Embryonic facial prominence (tissue), 1 donor: ENCODE results near the gene TALDO1.

Experiments
- DNase-seq: peaks from one replicate; pipeline ENCODE4 v3.0.0-alpha.2; 2016; ENCODE audit errors: extremely low spot score

TALDO1 gene

GRCh38 chr11:769887-770641 is 22.8 kb downstream of the TALDO1 start:
- DNase-seq: no peak

- no peak for DNase-seq
Measured at GRCh38 chr11:770642-771616, 23.7 kb downstream of the TALDO1 start.

DNA sequence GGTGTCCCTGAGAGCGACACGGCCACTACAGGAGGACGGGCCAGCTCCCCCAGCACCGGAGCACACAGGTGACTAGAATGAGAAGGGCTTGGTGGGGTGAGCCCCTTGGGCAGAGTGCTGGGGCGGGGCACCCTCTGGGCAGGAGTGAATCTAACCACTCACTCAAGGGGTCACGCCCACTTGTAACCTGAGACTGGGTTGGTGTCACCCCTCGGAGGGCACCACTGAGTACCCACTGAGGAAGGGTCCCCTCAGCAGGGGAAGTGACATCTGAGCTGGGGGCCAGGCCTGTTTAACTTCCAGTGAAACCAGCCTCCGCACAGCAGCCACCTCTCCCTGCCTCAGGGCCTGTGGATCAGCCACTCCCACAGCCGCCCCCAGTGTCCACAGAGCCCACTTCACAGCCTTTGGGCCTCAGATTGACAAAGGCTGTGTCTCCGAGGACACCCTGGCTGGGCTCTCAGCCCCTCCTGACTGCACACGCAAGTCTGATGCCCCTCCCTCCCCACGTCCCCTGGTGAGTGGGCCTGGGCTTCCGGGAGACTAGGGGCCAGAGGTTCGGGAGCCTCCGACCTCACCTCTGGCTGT is 24.4 kb downstream of the TALDO1 start:
- no peak for DNase-seq

DNA sequence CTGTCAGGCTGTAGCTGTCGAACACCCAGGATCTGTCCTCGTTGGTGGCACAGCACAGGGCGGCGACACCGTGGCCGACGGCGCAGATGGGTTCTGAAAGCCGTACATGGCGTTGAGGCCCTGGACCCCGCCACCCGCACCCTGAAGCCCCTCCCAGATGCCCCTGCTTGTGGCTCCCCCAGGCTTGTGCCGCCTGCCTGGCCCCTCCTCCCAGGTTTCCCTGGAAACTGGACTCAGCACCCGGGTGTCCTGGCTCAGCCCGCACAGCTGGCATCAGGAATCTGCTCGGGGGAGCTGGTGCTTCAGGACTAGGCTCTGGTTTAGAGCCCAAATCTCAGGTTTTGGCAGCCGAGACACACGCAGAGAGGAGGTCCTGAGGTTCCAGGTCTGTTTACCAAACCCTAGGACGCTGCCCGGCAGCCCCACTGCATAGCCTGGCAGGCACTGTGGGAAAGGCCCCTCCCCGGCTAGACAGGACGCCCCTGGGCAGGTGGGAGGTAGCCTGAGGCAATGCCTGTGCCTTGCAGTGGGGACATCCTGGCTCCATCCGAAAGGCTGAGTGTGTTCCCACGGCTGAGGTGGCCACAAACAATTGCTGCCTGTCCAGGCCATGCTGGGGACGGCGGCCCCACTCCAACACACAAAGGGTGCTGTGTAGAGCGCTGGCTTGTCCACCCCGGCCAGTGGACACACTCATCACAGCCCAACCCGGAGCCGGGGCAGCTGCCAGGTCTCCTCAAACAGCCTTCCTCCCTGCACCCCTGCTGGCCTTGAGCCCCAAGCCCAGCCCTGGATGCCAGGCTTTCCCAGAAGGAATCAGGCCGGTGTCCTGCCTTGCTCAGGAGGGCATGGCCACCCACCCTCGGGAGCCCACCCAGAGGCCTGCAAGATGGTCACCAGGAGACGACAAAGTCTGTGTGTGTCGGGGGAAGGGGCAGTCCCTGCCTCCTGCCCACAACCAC is 25.4 kb downstream of the TALDO1 start:
- no peak for DNase-seq

DNA sequence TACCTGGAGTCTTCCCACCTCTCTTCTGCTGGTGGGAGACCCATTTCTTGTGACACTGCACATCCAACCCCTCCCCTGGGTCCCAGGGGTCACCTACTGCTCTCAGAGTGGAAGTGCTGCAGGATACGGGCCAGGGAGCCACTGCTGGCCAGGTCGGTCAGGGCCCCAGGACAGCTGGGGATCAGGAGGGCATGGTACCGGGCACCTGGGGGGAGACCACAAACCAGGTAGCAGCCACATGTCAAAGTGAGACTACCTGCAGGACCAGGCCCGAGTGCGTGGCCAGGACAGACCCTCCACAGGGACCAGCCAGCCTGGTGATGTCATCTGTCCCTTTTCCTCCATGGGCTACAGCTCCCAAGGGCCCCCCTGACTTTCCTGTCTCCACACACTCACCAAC is 26.2 kb downstream of the TALDO1 start:
- DNase-seq: no peak

- no peak for DNase-seq
Measured at GRCh38 chr11:773830-774229, 26.6 kb downstream of the TALDO1 start.

DNA sequence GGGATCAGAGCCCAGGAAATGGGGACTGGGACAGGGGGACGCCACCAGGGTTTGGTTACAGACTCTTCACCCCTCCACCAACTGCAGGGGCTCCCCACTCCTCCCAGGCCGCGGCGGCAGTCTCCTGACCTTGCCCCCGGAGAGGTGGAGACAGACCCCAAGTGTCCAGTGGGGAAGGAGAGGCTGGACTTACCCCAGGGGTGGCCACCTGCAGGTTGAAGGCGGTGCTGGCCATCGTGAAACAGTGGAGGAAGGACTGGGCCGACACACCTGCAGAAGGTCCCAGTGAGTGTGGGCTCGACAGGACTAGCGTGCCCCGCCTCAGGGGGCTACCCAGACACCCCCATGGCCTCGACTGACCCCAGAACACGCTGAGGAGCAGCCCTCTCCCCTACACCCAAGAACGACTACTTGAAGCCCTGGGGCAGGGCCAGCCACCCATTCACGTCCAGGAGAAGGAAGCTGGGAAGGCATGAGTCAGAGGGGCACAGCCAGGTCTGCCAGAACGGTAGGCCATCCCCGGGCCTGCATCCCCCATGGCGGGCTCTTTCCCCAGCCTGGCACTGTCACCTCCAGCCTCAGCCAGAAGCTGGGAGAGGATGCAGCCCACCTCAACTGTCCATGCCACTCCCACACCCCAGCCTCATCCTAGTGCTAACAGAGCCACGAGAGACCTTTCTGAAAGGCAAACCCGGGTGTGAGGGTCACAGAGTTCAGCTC is 27.8 kb downstream of the TALDO1 start:
- DNase-seq: no peak

DNA sequence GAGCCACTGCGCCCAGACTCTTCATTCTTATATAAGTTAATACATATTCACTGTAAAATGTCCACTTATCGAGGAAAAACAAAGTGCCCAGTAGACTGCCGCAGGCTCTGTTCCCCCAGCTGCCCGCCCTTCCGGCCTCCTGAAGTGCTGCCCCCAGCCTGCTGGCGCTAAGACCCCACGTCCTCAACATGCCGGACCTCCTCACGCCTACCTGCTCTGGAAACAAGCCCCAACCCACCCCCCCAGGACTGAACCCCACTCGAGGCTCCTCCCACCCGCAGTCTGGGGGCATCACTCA is 28.9 kb downstream of the TALDO1 start:
- no peak for DNase-seq

DNA sequence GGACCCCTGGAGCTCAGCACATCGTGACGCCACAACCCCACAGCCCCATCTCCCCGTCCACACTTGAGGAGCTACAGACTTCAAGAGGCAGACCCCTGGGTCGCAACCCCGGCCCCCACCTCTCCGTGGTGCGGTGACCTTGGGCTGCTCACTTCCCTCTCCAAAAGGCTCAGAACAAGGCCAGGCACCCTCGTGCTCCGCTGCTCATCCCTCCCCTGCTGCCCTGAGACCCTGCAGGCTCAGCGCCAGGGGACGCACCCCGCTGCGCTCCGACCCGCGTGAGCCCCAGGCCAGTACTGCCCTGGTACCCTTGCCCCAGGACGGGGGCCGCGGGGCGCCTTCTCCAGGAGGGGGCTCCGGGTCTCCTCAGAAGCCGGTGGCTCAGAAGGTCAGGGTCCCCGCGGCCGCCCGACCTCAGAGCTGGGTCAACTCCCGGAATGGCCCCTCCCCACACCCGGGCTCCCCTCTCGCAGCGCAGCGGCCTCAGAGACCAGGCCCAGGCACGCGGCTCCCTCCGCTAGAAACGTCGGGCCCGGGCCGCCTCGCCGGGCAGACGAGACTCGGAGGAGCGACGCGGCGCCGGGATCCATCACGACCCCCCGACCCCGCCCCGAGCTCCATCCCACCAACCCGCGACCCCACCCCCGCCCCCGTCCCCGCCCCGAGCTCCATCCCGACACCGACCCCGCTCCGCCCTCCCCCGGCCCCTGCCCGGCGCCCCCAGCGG is 29.5 kb downstream of the TALDO1 start:
- no peak for DNase-seq

DNA sequence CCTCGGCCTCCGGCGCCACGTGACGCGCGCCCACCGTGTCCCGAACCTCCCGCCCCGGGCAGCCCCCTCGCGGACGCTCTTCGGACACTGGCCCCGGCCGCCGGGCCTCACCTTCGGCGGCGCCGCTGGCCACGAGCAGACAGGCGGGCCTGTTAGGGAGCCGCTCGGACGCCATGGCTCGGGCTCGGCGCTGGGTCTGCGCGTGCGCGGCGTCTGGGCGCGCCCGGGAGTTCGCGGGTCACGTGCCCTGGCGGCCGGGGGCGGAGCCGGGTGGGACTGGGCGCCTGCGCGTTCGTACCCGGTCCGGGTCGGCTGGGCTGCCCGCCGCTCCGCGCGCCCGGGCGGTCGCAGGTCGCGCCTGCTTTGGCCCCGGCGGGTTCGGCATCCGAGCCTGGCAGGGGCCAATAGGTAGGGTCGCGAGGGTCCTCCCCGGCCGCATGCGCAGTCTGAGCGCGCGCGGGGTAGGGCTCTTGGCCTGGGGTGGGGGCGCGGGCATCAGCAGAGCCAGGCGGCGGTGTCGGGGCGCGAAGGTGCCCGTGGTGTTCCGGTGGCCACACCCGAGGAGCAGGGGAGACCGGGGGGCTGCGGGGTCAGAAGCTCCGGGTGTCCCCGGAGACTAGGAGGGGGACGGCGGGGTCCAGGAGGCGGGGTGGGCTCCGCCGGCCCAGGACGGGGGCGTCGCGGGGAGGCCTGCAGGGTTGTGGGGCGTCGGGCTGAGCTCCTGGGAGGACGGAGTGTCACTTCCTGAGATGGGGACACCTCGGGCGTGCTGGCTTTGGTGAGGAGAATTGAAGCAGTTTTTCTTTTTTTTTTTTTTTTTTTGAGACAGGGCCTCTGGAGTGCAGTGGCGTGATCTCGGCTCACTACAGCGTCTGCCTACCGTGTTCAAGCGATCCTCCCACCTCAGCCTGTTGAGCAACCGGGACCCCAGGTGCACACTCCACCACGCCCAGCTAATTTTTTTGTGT is 30.3 kb downstream of the TALDO1 start, which contains the start of gene GATD1:
Gene GATD1 (minus strand): TSS at position 200 of the 968 bp plus-strand sequence. CDS start 25 bp downstream, at position 175.
- peak; percentile 79 for DNase-seq

DNA sequence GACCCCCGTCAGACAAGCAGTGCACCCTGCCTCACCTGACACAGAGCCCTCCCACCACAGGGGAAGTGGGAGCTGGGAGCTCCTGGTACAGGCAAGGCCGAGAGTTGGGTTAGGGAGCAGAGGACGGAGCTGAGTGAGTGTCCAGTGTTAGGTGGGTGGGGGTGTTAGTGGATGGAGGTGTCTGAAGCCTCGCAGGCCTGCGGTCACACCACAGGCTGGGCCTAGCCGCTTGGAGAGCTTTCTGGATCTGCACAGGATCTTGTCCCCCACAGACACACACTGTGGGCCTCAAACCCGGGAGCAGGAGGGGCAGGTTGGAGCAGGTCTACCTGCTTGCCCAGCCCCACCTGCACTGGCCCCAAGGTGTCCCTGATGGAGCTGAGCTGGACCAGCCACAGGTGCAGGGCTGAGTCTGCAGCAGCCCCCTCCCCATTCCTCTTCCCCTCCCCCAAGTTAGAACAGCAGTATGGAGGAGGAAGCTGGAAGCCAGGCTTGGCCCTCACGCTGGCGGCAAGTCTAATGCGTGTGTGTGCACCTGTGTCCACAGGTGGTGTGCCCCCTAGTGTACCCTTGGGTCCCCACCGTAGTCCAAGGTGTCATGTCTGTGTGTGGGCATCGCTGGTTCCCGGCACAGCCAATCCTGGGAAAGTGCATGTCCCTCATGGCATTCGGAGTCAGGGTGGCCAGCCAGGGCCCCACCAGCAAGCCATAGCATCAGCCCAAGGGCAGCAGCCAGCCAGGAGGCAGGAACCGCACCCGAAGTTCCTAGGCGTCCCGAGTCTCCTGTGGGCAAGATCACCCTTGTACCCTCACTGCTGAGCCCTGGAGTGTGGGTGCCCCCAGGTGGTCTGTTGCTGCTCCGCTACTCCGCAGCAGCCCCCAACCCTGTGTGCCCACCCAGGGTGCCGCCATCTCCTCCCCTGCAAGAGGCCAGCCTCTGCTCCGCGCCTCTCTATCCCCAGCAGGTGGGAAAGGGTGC is 32.0 kb downstream of the TALDO1 start:
- no peak for DNase-seq

GRCh38 chr11:779955-780532 is 32.8 kb downstream of the TALDO1 start:
- no peak for DNase-seq

- DNase-seq: no peak
Measured at GRCh38 chr11:782264-783174, 35.3 kb downstream of the TALDO1 start.

DNA sequence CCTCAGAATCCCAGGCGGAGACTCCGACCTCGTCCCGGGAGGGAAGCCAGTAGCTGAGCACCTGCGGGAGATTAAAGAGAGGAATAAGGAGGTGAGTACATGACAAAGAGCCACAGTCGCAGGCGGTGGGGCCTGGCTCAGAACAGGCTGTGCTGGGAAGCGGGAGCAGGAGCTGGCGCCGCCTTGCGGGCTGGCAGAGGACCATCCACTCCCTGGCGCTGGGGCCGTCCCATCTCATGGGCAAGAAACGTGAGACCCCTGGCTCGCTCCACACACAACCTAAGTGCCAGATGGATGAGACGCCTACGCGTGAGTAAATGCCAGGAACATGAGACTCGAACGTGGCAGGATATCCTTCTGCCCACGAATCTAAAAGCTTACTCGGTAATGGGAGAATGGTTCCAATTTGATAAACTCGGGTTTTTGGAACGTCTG is 36.3 kb downstream of the TALDO1 start:
- DNase-seq: peak; percentile 71

DNA sequence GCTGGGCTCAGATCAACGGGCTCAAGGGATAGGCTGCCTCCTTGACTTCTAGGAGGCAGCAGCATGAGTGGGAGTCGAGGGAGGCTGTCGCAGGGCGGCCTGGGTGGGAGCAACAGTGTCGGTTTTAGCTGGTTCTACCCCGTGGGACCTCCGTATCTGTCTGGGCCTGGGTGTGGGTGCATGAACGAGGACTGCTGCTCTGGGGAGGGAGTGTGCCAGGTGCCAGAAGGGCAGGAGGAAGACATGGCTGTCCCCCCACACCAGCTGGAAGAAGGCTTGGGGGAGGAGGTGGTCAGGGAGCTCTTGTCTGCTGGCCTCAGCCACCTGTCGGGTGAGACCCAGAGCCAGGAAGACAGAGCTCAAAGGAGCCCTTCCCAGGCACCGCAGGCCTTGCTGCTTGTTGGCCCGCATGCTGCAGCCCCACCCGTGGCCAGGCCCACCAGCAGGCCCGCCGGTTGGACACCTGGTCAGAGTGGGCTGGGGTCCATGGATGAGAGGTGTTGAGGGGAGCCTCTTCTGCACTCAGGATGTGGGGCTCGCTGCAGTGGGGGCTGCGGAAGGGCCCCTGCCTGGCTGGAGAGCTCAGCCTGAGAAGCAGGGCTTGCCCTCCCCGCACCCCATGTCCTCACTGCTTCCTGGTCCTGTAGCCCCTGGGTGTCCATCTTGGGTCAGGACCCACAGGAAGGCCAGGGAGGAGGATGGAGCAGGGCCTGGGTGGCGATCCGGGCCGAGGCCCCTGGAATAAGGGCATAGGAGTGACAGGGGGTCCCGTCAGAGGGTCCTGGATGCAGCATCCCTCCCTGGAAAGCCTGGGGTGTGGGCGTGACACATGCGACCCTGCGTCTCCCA is 39.2 kb downstream of the TALDO1 start:
- no peak for DNase-seq
